CD4-positive, alpha-beta T cell treated with Interleukin-4 for 4 hours (primary cell): ENCODE data around the gene NLGN1.

ENCODE experiments used
- DNase-seq: peaks from one replicate; pipeline ENCODE4 v3.0.0-alpha.2; 2020

The NLGN1 gene

GRCh38 chr3:174243171-174243570 lies 845.6 kb downstream of the NLGN1 start:
- DNase-seq = no peak

- DNase-seq = no peak
Measured at GRCh38 chr3:174247687-174248152, 850.2 kb downstream of the NLGN1 start.

GRCh38 chr3:174251681-174252080 lies 854.1 kb downstream of the NLGN1 start:
- no peak for DNase-seq

- DNase-seq = no peak
Measured at GRCh38 chr3:174253196-174253823, 855.8 kb downstream of the NLGN1 start.

DNA sequence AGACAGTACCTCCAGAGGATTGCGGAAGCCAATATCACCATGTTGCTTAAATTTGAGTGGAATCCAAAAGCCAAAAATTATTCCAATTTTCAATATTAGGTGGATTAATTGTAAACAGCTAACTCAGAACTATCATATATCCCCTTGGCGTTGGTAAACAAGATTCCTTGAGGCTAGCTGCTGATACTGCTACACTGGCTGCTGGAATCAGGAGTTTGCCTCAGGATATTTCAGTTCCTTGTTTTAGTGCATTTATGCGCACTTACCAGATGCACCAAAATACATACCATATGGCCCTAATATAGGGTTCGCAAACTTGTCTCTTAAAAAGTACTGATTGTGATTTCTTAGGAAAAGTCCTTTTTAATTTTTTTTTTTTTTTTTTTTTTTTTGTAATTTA lies 856.4 kb downstream of the NLGN1 start:
- DNase-seq = no peak

GRCh38 chr3:174255454-174255853 lies 857.9 kb downstream of the NLGN1 start:
- no peak for DNase-seq

- DNase-seq = no peak
Measured at GRCh38 chr3:174266476-174266875, 868.9 kb downstream of the NLGN1 start.

DNA sequence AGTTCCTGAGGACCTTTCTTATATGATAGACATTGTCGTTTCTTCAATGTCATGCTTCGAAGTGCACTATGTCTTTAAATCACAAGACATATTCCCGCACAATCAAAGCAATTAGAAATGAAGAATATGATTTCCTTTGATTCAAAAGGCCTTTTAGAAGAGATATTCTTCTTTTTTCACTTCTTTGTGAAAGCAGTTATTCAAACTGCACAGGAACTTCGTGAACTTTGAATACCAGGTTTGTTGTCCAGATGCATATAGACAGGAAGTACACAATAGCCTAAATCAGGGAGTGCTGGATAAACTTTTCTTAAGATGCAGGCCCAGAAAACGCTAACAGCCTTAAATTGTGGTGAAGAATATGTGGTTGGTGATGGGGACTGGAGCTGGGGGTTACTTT lies 870.5 kb downstream of the NLGN1 start:
- no peak for DNase-seq

GRCh38 chr3:174268586-174268985 lies 871.0 kb downstream of the NLGN1 start:
- DNase-seq = no peak

GRCh38 chr3:174270841-174271240 lies 873.3 kb downstream of the NLGN1 start:
- DNase-seq = no peak

DNA sequence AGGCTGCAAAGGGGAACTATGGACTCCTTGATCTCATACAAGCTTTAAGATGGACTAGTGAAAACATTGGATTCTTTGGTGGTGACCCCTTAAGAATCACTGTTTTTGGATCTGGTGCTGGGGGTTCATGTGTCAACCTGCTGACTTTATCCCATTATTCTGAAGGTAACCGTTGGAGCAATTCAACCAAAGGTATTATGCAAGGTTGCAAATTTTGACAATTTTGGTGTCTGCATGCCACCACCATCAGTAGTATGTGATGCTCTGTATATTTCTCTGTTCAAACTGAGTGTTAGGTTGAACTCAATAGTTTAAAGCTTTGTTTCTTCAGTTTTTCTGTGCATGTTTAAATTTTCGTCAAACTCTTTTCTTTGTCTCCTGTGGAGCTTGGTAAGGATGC lies 877.8 kb downstream of the NLGN1 start:
- no peak for DNase-seq

DNA sequence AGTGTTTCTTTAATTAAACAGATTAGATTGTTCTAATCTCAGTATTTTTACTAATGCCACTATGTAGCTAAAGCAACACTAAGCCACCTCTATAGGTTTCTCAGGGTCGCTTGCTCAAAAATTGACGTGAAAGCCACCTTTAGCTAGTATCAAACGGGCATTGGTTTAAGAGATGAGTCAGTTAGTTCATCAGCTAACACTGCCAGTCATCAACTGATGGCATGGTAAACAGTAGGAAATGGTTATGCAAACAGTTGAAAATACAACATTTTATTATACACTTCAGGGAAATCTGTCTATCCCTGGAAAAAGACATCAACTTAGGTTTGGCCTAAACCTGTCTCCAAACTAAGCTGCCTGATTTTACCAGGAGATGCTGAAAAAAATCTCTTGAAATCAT lies 879.3 kb downstream of the NLGN1 start:
- DNase-seq = no peak

DNA sequence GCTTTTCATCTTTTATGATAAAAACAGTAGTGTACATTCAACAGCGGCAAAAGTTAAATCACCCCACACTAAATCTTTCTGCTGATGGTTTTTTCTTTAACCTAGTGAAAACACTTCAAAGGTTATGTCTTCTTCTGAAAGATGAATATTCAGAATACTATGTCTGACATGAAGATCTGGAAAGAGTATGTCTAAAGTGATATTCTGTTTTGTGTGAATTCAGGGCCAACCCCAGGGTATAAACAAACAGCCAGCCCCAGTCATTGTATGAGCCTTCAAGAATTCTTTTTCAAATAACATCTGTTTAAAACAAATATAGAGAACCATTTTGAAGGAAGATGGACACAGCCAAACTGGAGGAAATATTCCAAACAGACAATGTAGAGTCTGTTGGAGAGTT lies 880.5 kb downstream of the NLGN1 start:
- DNase-seq = no peak

GRCh38 chr3:174280186-174280585 lies 882.6 kb downstream of the NLGN1 start:
- DNase-seq = no peak

DNA sequence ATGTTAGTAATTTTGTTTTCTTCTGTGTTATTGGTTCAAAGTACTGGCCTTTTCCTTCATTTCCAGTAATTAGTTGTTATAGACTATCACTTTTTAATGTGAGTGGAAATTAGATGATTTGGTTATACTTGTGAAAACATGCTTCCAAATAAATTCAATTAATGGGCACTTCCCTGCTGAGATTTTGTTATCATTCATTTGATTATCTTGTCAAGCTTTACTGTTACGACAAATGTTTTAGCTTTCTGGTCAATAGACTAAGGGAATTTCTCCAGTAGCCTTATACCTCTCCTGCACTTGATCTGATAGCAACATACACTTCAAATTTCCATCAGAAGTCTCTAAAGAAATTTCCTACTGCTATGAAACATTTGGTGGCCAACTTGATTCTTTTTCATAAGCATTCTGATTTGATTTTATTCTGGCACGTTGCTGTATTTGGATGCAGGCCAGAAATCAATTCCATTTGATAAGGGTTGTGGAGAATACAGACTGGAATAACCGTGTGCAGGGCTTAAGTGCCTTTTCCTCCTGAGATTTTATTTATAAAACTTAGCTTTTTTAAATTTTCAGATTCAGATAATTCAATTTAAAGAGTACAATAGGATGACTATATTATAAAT lies 887.8 kb downstream of the NLGN1 start:
- DNase-seq = no peak

- no peak for DNase-seq
Measured at GRCh38 chr3:174287705-174288104, 890.2 kb downstream of the NLGN1 start.

DNA sequence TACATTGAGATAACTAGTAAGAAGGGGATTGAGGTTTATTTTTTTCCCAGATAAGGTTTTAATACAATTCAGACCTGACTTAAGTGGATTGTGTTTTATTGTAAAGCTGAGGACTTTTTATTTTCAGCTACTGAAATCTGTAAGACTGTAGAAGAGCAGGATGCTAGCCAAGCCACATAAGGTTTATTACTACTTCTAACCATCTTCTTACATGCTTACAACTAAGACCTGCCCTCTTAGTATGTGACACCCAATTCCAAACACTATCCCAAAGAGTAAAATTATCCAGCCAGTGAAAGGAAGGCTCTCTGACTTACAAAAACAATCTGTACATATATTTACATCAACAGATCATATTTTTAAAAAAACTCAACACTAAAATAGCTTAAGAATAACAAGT lies 897.1 kb downstream of the NLGN1 start:
- no peak for DNase-seq

GRCh38 chr3:174295306-174296092 lies 898.0 kb downstream of the NLGN1 start:
- no peak for DNase-seq

- DNase-seq = no peak
Measured at GRCh38 chr3:174302746-174303315, 905.3 kb downstream of the NLGN1 start.

- DNase-seq = no peak
Measured at GRCh38 chr3:174303907-174304560, 906.5 kb downstream of the NLGN1 start.

- DNase-seq = no peak
Measured at GRCh38 chr3:174308736-174309135, 911.2 kb downstream of the NLGN1 start.

DNA sequence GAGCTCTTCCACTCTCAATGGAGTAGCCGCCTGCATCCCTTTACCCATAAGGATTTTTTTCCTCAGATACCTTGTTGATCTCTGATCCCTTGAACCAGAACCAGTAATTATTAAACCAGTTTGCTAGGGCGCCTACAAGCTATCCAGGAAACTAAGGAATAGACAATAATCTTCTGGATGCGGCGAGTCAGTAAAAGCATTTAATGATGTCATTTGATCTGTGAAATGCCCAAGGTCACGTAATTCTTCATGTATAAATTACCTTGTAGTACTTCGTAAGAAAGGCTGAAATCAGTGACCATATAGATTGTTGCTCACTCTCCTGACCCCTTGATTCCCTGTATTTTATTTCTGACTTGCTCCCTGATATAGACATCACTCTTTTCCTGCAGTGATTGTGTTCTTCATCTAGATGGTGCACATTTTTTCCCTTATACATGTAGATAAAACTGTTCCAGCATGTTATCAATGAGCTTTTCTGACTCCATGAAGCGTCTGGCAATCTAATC lies 913.0 kb downstream of the NLGN1 start:
- no peak for DNase-seq

GRCh38 chr3:174315225-174315624 lies 917.7 kb downstream of the NLGN1 start:
- no peak for DNase-seq
